Mucosa of rectum (tissue), 2 donors: Measurements from ENCODE around the gene ANKRD31.

Experiments used
- H3K27ac ChIP-seq, 2 donors: one replicate each; pipeline ENCODE4 v1.7.0; 2013; ENCODE audit warnings: inconsistent platforms in 2 of 2, low read depth in 2 of 2, low read length in 2 of 2
- H3K27me3 ChIP-seq, 2 donors: one replicate each; pipeline ENCODE4 v1.7.0; 2013; ENCODE audit warnings: low read length in 2 of 2; ENCODE audit not compliant: control insufficient read depth in 2 of 2, insufficient read depth in 2 of 2
- H3K36me3 ChIP-seq, 2 donors: one replicate each; pipeline ENCODE4 v1.7.0; 2013; ENCODE audit warnings: low read length in 2 of 2; ENCODE audit not compliant: control insufficient read depth in 2 of 2, insufficient read depth in 2 of 2
- H3K4me1 ChIP-seq, 2 donors: one replicate each; pipeline ENCODE4 v1.7.0; 2013; ENCODE audit warnings: low read length in 2 of 2, mild to moderate bottlenecking in 1 of 2; ENCODE audit not compliant: control insufficient read depth in 2 of 2, insufficient read depth in 2 of 2
- H3K4me3 ChIP-seq, 2 donors: one replicate each; pipeline ENCODE4 v1.7.0; 2013; ENCODE audit warnings: low read length in 2 of 2
- H3K9ac ChIP-seq, 2 donors: one replicate each; pipeline ENCODE4 v1.7.0; 2013; ENCODE audit warnings: low read length in 2 of 2, low read depth in 1 of 2, mild to moderate bottlenecking in 1 of 2
- H3K9me3 ChIP-seq, 2 donors: one replicate each; pipeline ENCODE4 v1.7.0; 2013; ENCODE audit warnings: low read length in 2 of 2; ENCODE audit not compliant: control insufficient read depth in 2 of 2
- donor health status: healthy.
- donor health status: Normal muscosa, but diverticular disease.

Gene ANKRD31

GRCh38 chr5:75021800-75022199, 214.9 kb downstream of the ANKRD31 start:
- Histone ChIP-seq H3K9me3 (no peaks in the 10 kb centered on the region), H3K9ac (no peak overlapping the region)

GRCh38 chr5:75021219-75021618, 215.5 kb downstream of the ANKRD31 start:
- peaks cover 2 to 6% of the 10 kb centered on the region in 2 donors for H3K4me1 ChIP-seq
- H3K4me3 ChIP-seq = no peak overlapping the region
- H3K9ac ChIP-seq = no peak overlapping the region
- no peak overlapping the region for H3K27ac ChIP-seq
- H3K9me3 ChIP-seq = no peaks in the 10 kb centered on the region
- no peaks in the 10 kb centered on the region for H3K36me3 ChIP-seq
- no peaks in the 10 kb centered on the region for H3K27me3 ChIP-seq

More at GRCh38 chr5:75021800-75022199, 214.9 kb downstream of the ANKRD31 start:
- H3K36me3 ChIP-seq = no peaks in the 10 kb centered on the region
- no peaks in the 10 kb centered on the region for H3K27me3 ChIP-seq
- H3K27ac ChIP-seq = no peak overlapping the region
- no peak overlapping the region for H3K4me3 ChIP-seq
- peaks cover 2 to 6% of the 10 kb centered on the region in 2 donors for H3K4me1 ChIP-seq

DNA sequence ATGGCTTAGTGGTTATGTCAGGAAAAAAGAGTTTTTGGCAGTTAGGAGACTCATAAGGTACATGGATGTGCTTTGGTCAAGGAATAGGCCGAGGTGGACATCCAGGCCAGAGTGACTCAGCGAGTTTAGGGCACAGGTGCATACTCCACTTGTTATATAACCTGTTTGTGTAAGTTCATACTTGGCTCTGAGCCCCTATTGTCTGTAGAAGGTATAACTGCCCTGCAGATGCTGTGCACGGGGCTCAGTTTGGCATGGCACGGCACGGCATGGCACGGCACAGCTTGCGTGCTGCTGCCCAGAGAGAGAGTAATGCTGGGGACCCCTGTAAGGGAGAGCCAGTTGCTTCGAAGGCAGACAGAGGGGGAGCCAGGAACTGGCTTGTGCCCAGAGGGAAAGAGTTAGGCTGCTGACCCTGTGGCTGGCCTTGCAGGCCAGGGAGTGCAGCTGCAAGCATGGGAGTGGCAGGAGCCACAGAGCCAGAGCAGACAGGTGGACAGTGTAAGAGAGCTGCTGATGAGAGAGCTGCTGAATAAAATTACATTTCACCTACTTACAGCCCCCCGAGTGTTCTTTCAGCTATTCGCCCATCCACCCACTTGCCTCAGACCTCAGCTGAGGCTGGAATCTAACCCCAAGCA, 216.5 kb downstream of the ANKRD31 start:
- Histone ChIP-seq H3K27me3 (no peaks in the 10 kb centered on the region), H3K9ac (no peak overlapping the region), H3K4me1 (peaks cover 2 to 6% of the 10 kb centered on the region in 2 donors), H3K36me3 (no peaks in the 10 kb centered on the region), H3K4me3 (no peak overlapping the region), H3K27ac (no peak overlapping the region), H3K9me3 (no peaks in the 10 kb centered on the region)

DNA sequence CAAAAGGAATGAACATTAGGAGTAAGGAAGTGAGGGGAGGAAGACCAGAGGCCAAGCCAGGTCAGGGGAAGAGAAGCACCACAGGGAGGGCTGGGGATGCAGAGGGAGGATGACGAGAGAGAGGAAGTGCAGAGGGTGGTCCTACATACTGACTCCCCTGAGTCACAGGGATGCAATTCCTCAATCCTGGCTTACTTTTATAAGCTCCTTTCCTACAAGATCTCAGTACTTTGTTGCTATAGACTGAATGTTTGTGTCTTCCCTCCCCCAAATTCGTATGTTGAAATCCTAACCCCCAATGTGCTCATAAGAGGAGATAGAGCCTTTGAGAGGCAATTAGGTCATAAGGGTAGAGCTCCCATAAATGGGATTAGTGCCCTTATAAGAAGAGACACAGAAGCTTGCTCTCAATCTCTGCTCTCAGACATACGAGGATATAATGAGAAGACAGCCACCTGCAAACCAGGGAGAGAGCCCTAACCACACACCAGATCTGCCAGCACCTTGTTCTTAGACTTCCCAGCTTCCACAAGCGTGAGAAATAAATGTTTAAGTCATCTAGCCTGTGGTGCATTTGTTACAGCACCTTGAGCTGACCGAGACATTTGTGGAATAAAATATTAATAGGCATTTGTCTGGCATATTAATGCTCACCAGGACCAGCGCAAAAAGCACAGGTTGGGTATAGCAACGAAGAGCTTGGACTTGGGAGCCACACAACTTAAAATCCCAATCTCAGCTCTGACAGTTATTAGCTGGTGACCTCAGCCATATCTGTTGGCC, 217.7 kb downstream of the ANKRD31 start:
- H3K27ac ChIP-seq = no peak overlapping the region
- H3K9me3 ChIP-seq = no peaks in the 10 kb centered on the region
- H3K27me3 ChIP-seq = no peaks in the 10 kb centered on the region
- H3K4me1 ChIP-seq = peaks cover 2 to 4% of the 10 kb centered on the region in 2 donors
- no peak overlapping the region for H3K9ac ChIP-seq
- no peak overlapping the region for H3K4me3 ChIP-seq
- no peaks in the 10 kb centered on the region for H3K36me3 ChIP-seq
